HEK293 (cell line): ENCODE data around the gene ASXL2.
A peak's percentile ranks its signal among the peaks of the same experiment; 100 is the strongest.
"Not testable (repeated sequence)": the region's sequence is repeated elsewhere in the genome, so short reads cannot be mapped to it uniquely, and the experiment has no call there.

Experiments used
- CTCF ChIA-PET: fragments of 350-600 bp; formaldehyde crosslinking; extraction: SDS; loops from one replicate; lab custom pipeline; 2021; ENCODE audit warnings: antibody characterized with exemption; lab: Yijun Ruan, JAX
- POLR2A ChIA-PET: fragments of 300-600 bp; formaldehyde crosslinking; extraction: SDS; loops from one replicate; lab custom pipeline; 2020; ENCODE audit warnings: antibody characterized with exemption, inconsistent platforms; lab: Yijun Ruan, JAX
- H3K27ac ChIP-seq: fragments of 200-500 bp; sonication (Bioruptor generic); 2 replicates; pipeline ENCODE4 v1.5.1; 2014; ENCODE audit warnings: low read depth, low read length, control low read depth, inconsistent platforms; ENCODE audit errors: extremely low read depth
- H3K36me3 ChIP-seq, 2 experiments: fragments of 200-500 bp in 1 of 2; sonication (Bioruptor generic) in 1 of 2; 1 replicate in 1 of 2; 2 replicates in 1 of 2; pipeline ENCODE4 v1.5.1; 2014 to 2017; ENCODE audit warnings: inconsistent platforms in 2 of 2, low read length in 2 of 2; ENCODE audit not compliant: control insufficient read depth in 2 of 2, insufficient read depth in 1 of 2
- H3K4me1 ChIP-seq: fragments of 200-500 bp; sonication (Bioruptor generic); 2 replicates; pipeline ENCODE4 v1.5.1; 2014; ENCODE audit warnings: mild to moderate bottlenecking, low read length, inconsistent platforms; ENCODE audit not compliant: control insufficient read depth, insufficient read depth
- H3K4me3 ChIP-seq: 2 replicates; pipeline ENCODE4 v1.5.1; 2011; ENCODE audit warnings: low read depth, mild to moderate bottlenecking, control low read depth, low read length, moderate library complexity
- H3K9me3 ChIP-seq: fragments of 200-500 bp; sonication (Bioruptor generic); 2 replicates; pipeline ENCODE4 v1.5.1; 2014; ENCODE audit warnings: low read depth, low read length, inconsistent platforms; ENCODE audit not compliant: control insufficient read depth, insufficient read depth
- FEZF1 ChIP-seq: fragments of 450-650 bp; formaldehyde crosslinking; IDR thresholded peaks from 2 replicates; pipeline ENCODE4 v1.5.1; 2016; ENCODE audit warnings: missing biosample characterization, missing genetic modification characterization
- GLIS1 ChIP-seq: fragments of 450-650 bp; formaldehyde crosslinking; IDR thresholded peaks from 2 replicates; pipeline ENCODE4 v1.5.1; 2016; ENCODE audit warnings: missing biosample characterization, missing genetic modification characterization
- SETDB1 ChIP-seq: IDR thresholded peaks from one replicate; pipeline ENCODE4 v1.6.1; 2017; ENCODE audit warnings: mild to moderate bottlenecking, low read length, moderate library complexity, mixed read lengths; ENCODE audit not compliant: insufficient read length
- TCF7L2 ChIP-seq: IDR thresholded peaks from 2 replicates; pipeline ENCODE4 v1.6.1; 2011; ENCODE audit warnings: low read depth, mild to moderate bottlenecking, inconsistent platforms, low read length, moderate library complexity, borderline replicate concordance
- ZIC2 ChIP-seq: fragments of 450-650 bp; formaldehyde crosslinking; IDR thresholded peaks from 2 replicates; pipeline ENCODE4 v1.5.1; 2016; ENCODE audit warnings: missing biosample characterization, missing genetic modification characterization
- ZNF10 ChIP-seq: fragments of 450-650 bp; formaldehyde crosslinking; IDR thresholded peaks from 2 replicates; pipeline ENCODE4 v1.5.1; 2017; ENCODE audit warnings: missing biosample characterization, missing genetic modification characterization
- ZNF121 ChIP-seq: fragments of 450-650 bp; formaldehyde crosslinking; IDR thresholded peaks from 2 replicates; pipeline ENCODE4 v1.5.1; 2016; ENCODE audit warnings: missing biosample characterization, missing genetic modification characterization
- ZNF426 ChIP-seq: fragments of 450-650 bp; formaldehyde crosslinking; IDR thresholded peaks from 2 replicates; pipeline ENCODE4 v1.5.1; 2017; ENCODE audit warnings: missing biosample characterization, missing genetic modification characterization, mild to moderate bottlenecking, inconsistent platforms, moderate library complexity
- ZNF433 ChIP-seq: fragments of 450-650 bp; formaldehyde crosslinking; IDR thresholded peaks from 2 replicates; pipeline ENCODE4 v1.5.1; 2016; ENCODE audit warnings: missing biosample characterization, missing genetic modification characterization, low read depth

ASXL2 gene

DNA sequence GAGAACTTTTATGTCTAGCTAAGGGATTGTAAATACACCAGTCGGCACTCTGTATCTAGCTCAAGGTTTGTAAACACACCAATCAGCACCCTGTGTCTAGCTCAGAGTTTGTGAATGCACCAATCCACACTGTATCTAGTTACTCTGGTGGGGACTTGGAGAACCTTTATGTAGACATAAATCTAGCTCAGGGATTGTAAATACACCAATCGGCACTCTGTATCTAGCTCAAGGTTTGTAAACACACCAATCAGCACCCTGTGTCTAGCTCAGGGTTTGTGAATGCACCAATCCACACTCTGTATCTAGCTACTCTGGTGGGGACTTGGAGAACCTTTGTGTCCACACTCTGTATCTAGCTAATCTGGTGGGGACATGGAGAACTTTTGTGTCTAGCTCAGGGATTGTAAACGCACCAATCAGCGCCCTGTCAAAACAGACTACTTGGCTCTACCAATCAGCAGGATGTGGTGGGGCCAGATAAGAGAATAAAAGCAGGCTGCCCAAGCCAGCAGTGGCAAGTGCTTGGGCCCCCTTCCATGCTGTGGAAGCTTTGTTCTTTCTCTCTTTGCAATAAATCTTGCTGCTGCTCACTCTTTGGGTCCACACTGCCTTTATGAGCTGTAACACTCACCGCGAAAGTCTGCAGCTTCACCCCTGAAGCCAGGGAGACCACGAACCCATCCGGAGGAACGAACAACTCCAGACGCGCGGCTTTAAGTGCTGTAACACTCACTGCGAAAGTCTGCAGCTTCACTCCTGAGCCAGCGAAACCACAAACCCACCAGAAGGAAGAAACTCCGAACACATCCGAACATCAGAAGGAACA lies 37.9 kb upstream of the ASXL2 start:
- POLR2A ChIA-PET, H3K4me3 ChIP-seq: not testable (repeated sequence)

DNA sequence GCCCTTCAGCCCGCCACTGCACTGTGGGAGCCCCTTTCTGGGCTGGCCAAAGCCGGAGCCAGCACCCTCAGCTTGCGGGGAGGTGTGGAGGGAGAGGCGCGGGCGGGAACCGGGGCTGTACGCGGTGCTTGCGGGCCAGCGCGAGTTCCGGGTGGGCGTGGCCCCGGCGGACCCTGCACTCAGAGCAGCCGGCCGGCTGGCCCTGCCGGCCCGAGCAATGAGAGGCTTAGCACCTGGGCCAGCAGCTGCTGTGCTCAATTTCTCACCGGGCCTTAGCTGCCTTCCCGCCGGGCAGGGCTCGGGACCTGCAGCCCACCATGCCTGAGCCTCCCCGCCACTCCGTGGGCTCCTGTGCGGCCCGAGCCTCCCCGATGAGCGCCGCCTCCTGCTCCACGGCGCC lies 37.1 kb upstream of the ASXL2 start:
- H3K4me1 ChIP-seq, H3K9me3 ChIP-seq, H3K36me3 ChIP-seq, H3K27ac ChIP-seq, CTCF ChIA-PET, POLR2A ChIA-PET, H3K4me3 ChIP-seq: not testable (repeated sequence)

More for the DNA sequence above, 37.9 kb upstream of the ASXL2 start:
- H3K27ac ChIP-seq, H3K36me3 ChIP-seq, H3K4me1 ChIP-seq, H3K9me3 ChIP-seq: not testable (repeated sequence)
- peak; percentile 29 for TF ChIP-seq FEZF1
- CTCF ChIA-PET, result interaction anchor here (0.8 kb wide), 1 partner anchor 34 kb away, joined by 3 read pairs; no protein-coding TSS in a partner anchor

DNA sequence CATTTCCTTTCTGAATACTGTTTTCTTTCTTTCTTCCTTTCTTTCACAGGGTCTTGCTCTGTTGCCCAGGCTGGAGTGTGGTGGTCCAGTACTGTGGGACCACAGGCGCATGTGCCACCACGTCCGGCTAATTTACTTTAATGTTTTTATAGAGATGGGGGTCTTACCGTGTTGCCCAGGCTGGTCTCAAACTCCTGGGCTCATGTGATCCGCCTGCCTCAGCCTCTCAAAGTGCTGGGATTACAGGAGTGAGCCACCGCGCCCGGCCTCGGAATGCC lies 35.3 kb upstream of the ASXL2 start:
- ChIA-PET CTCF (interaction anchor here (0.6 kb wide), 1 partner anchor 30 kb away, joined by 3 read pairs; no protein-coding TSS in a partner anchor), POLR2A (interaction anchor here (1.3 kb wide), 1 partner anchor 35 kb away, joined by 6 read pairs; the partner anchor contains the start of gene ASXL2)
- TF ChIP-seq ZNF121, result peak; percentile 67; the same call in 1 of the 2 replicates

GRCh38 chr2:25912851-25913695 lies 34.8 kb upstream of the ASXL2 start:
- no peaks in the 10 kb centered on the region for H3K36me3 ChIP-seq
- ChIA-PET CTCF (interaction anchor here (0.6 to 0.7 kb wide), 2 partner anchors 30 to 302 kb away, joined by 3 to 4 read pairs; no protein-coding TSS in a partner anchor), POLR2A (interaction anchor here (1.3 kb wide), 1 partner anchor 35 kb away, joined by 6 read pairs; the partner anchor contains the start of gene ASXL2)
- TF ChIP-seq ZIC2 (tag by site-specific recombination) (peak; percentile 28; the same call in 1 of the 2 replicates), SETDB1 (no peak), ZNF10 (tag by site-specific recombination) (0 out of 2 replicates have a peak, but pooled peaks have one; percentile 25), ZNF433 (tag by site-specific recombination) (no peak), GLIS1 (tag by site-specific recombination) (peak; percentile 36), TCF7L2 (0 out of 2 replicates have a peak, but pooled peaks have one; percentile 27)
- no peak overlapping the region for H3K27ac ChIP-seq
- no peak overlapping the region for H3K4me3 ChIP-seq
- H3K9me3 ChIP-seq, result no peaks in the 10 kb centered on the region
- H3K4me1 ChIP-seq, result no peaks in the 10 kb centered on the region

More for the DNA sequence above, 35.3 kb upstream of the ASXL2 start:
- not testable (repeated sequence) for H3K4me3 ChIP-seq, H3K4me1 ChIP-seq, H3K27ac ChIP-seq, H3K36me3 ChIP-seq, H3K9me3 ChIP-seq

DNA sequence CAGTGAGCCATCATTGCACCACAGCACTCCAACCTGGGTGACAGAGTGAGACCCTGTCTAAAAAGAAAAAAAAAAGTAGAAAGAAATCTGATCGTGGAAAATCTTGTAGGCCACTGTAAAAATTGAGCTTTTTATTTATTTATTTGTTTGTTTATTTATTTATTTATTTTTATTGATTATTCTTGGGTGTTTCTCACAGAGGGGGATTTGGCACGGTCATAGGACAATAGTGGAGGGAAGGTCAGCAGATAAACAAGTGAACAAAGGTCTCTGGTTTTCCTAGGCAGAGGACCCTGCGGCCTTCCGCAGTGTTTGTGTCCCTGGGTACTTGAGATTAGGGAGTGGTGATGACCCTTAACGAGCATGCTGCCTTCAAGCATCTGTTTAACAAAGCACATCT lies 31.3 kb upstream of the ASXL2 start:
- 0 out of 2 replicates have a peak, but pooled peaks have one; percentile 8 for TF ChIP-seq ZNF426
- H3K36me3 ChIP-seq, H3K9me3 ChIP-seq, H3K27ac ChIP-seq, CTCF ChIA-PET, H3K4me3 ChIP-seq, H3K4me1 ChIP-seq, POLR2A ChIA-PET: not testable (repeated sequence)
